ENCODE measurements around the gene PPP3CA.
A peak's percentile ranks its signal among the peaks of the same experiment; 100 is the strongest.

Gene PPP3CA

DNA sequence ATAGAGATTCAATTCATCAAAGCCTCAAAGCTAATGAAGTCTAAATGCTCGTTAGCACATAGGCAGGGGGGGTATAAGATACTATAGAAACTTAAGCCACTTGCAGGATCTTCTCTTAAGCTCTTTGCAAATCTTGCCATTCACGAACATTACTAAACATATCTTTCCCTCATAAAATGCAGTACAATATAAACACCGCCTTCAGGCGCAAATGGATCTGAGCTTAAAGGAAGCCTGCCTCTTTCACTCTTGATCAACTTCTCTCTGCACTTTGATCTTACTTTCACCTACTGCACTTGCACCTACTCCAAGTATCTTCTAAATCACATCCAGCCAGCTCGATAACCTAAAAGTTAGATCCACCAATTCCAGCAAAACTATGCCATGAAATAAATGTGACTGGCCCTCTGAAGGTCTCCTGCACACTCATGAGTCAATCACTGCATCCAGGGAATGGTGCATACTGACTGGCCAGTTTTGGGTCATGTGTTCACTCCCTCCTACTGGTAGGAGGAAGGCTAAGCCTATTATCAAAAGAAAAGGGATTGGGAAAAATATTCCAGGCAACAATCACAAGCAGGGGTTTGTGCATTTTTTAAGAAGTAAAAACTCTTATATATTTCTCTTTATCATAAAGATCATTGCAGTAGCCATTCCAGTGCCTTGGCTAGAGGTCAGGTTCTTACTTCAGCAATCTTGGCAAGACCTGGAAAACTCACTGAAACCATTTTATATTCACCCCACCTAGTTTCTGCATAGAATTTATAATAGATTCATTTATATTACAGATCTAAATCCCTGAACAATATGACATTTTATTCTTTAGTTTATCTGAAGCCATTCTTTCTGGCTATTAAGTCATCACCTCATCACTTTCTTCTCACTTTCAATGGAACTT is 222.0 kb downstream of the PPP3CA start:
- no peak overlapping the region for H3K27ac ChIP-seq (ENCODE audit: low read depth, low read length, poor library complexity, severe bottlenecking)
- H3K9me2 ChIP-seq (ENCODE audit: low read depth, low read length) = no peaks in the 10 kb centered on the region
- H2AFZ ChIP-seq (ENCODE audit: low read length) = no peak overlapping the region
- no peak overlapping the region for H3K9ac ChIP-seq (ENCODE audit: low read length)
- H3K36me3 ChIP-seq (ENCODE audit: insufficient read depth, low read length) = no peaks in the 10 kb centered on the region; the same call in 1 of the 2 replicates
- H4K20me1 ChIP-seq (ENCODE audit: insufficient read depth, low read length) = no peaks in the 10 kb centered on the region
- H3K27me3 ChIP-seq (ENCODE audit: insufficient read depth, low read length) = no peaks in the 10 kb centered on the region
- no peak for TF ChIP-seq EZH2 (IDR thresholded peaks at IDR 0.05; ENCODE audit: borderline replicate concordance, low read length)
- TF ChIP-seq, protein P1, sequence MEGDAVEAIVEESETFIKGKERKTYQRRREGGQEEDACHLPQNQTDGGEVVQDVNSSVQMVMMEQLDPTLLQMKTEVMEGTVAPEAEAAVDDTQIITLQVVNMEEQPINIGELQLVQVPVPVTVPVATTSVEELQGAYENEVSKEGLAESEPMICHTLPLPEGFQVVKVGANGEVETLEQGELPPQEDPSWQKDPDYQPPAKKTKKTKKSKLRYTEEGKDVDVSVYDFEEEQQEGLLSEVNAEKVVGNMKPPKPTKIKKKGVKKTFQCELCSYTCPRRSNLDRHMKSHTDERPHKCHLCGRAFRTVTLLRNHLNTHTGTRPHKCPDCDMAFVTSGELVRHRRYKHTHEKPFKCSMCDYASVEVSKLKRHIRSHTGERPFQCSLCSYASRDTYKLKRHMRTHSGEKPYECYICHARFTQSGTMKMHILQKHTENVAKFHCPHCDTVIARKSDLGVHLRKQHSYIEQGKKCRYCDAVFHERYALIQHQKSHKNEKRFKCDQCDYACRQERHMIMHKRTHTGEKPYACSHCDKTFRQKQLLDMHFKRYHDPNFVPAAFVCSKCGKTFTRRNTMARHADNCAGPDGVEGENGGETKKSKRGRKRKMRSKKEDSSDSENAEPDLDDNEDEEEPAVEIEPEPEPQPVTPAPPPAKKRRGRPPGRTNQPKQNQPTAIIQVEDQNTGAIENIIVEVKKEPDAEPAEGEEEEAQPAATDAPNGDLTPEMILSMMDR (IDR thresholded peaks at IDR 0.05; ENCODE audit: low read length) = no peak
- H3K79me2 ChIP-seq (ENCODE audit: insufficient read depth, low read length) = peaks cover 11% of the 10 kb centered on the region; the same call in 1 of the 2 replicates
- H3K4me1 ChIP-seq (ENCODE audit: insufficient read depth, low read length, severe bottlenecking) = peaks cover 46% of the 10 kb centered on the region
- no peaks in the 10 kb centered on the region for H3F3A ChIP-seq (ENCODE audit: insufficient read depth, low read length)
- H3K4me3 ChIP-seq (ENCODE audit: low read depth, low read length, poor library complexity, severe bottlenecking) = no peak overlapping the region
- H3K9me3 ChIP-seq (ENCODE audit: low read length) = no peaks in the 10 kb centered on the region
- peak overlapping the region; percentile 34; the same call in 1 of the 2 replicates for H3K4me2 ChIP-seq (ENCODE audit: low read length)

DNA sequence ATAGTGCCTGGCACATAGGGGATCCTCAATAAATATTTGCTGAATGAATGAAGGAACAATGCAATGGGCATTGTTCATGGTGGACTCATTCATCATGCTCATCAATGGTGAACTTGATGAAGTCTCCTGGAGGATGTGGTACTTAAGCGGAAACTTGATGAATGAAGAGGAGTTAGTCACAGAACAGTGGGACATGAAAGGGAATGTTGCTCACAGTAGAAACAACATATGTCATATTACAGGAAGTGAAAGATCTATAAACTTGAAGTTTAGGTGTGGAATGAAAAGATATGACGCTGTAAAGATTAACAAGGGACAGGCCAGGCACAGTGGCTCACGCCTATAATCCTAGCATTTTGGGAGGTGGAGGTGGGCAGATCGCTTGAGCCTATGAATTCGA is 224.1 kb downstream of the PPP3CA start:
- TF ChIP-seq, protein P1 (IDR thresholded peaks at IDR 0.05; ENCODE audit: low read length) = no peak
- TF ChIP-seq EZH2 (IDR thresholded peaks at IDR 0.05; ENCODE audit: borderline replicate concordance, low read length) = no peak
- H3K27ac ChIP-seq (ENCODE audit: low read depth, low read length, poor library complexity, severe bottlenecking) = no peak overlapping the region
- H3F3A ChIP-seq (ENCODE audit: insufficient read depth, low read length) = no peaks in the 10 kb centered on the region
- H3K9ac ChIP-seq (ENCODE audit: low read length) = no peak overlapping the region
- peaks cover 15% of the 10 kb centered on the region for H3K79me2 ChIP-seq (ENCODE audit: insufficient read depth, low read length)
- no peaks in the 10 kb centered on the region for H4K20me1 ChIP-seq (ENCODE audit: insufficient read depth, low read length)
- no peak overlapping the region for H3K4me2 ChIP-seq (ENCODE audit: low read length)
- no peak overlapping the region for H2AFZ ChIP-seq (ENCODE audit: low read length)
- H3K27me3 ChIP-seq (ENCODE audit: insufficient read depth, low read length) = no peaks in the 10 kb centered on the region
- no peaks in the 10 kb centered on the region for H3K9me2 ChIP-seq (ENCODE audit: low read depth, low read length)
- no peak overlapping the region for H3K4me3 ChIP-seq (ENCODE audit: low read depth, low read length, poor library complexity, severe bottlenecking)
- peaks cover 36% of the 10 kb centered on the region for H3K4me1 ChIP-seq (ENCODE audit: insufficient read depth, low read length, severe bottlenecking)
- no peaks in the 10 kb centered on the region for H3K36me3 ChIP-seq (ENCODE audit: insufficient read depth, low read length)
- no peaks in the 10 kb centered on the region for H3K9me3 ChIP-seq (ENCODE audit: low read length)

DNA sequence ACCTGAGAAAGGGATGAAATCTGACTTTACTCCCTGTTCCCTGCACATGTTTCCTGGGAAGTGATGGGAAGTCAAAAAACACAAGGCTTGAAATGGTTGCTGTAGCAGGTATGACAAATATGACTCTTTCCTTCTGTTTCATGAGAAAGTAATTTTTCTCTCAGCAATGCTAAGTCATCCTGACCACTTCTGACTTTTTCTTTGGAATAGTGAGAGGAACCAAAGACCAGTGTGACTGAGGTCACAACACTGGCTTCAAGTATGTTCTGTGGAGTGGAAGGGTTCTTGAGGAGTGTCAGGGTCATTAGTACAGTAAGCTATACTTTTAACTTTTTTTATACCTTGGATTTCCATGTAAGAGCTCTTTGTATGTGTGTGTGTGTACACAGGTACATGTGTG is 225.3 kb downstream of the PPP3CA start:
- H3F3A ChIP-seq (ENCODE audit: insufficient read depth, low read length) = no peaks in the 10 kb centered on the region
- H3K4me3 ChIP-seq (ENCODE audit: low read depth, low read length, poor library complexity, severe bottlenecking) = no peak overlapping the region
- H3K27me3 ChIP-seq (ENCODE audit: insufficient read depth, low read length) = no peaks in the 10 kb centered on the region
- no peaks in the 10 kb centered on the region for H3K9me2 ChIP-seq (ENCODE audit: low read depth, low read length)
- no peaks in the 10 kb centered on the region for H4K20me1 ChIP-seq (ENCODE audit: insufficient read depth, low read length)
- no peak overlapping the region for H3K27ac ChIP-seq (ENCODE audit: low read depth, low read length, poor library complexity, severe bottlenecking)
- no peaks in the 10 kb centered on the region for H3K36me3 ChIP-seq (ENCODE audit: insufficient read depth, low read length)
- no peaks in the 10 kb centered on the region for H3K9me3 ChIP-seq (ENCODE audit: low read length)
- H3K79me2 ChIP-seq (ENCODE audit: insufficient read depth, low read length) = peaks cover 15% of the 10 kb centered on the region
- TF ChIP-seq, protein P1 (IDR thresholded peaks at IDR 0.05; ENCODE audit: low read length) = no peak
- TF ChIP-seq EZH2 (IDR thresholded peaks at IDR 0.05; ENCODE audit: borderline replicate concordance, low read length) = no peak
- H3K4me2 ChIP-seq (ENCODE audit: low read length) = no peak overlapping the region
- H2AFZ ChIP-seq (ENCODE audit: low read length) = no peak overlapping the region
- peaks cover 24% of the 10 kb centered on the region for H3K4me1 ChIP-seq (ENCODE audit: insufficient read depth, low read length, severe bottlenecking)
- H3K9ac ChIP-seq (ENCODE audit: low read length) = no peak overlapping the region
